ENCODE measurements around the gene MAPKAP1. TPM values are rescaled to one million over a fixed set of nuclear protein-coding genes. Genes with fewer than 3 reads are reported as not detected.

MAPKAP1 gene
- total and polyA plus RNA-seq, 2 experiments from 2014 or later = 68.4 to 98.5 TPM

- TF ChIP-seq REST (IDR thresholded peaks at IDR 0.05; ENCODE audit: unreplicated experiment) (no peak), EZH2phosphoT487 (IDR thresholded peaks at IDR 0.05; ENCODE audit: unreplicated experiment) (no peak), ZNF462 (CRISPR knock-in tag; IDR thresholded peaks at IDR 0.05) (no peak), POLR2AphosphoS5 (IDR thresholded peaks at IDR 0.05; ENCODE audit: low read depth) (no peak), CREB1 (CRISPR knock-in tag; IDR thresholded peaks at IDR 0.05; ENCODE audit: low read depth) (no peak)
These were observed 162.5 kb downstream of the MAPKAP1 start (continued) for GRCh38 chr9:125544484-125544883.

GRCh38 chr9:125541840-125542243 is 165.2 kb downstream of the MAPKAP1 start:
- Histone ChIP-seq H3K4me2 (no peak overlapping the region), H3K4me1 (ENCODE audit: insufficient read depth) (peaks cover 7% of the 10 kb centered on the region; the same call in 1 of the 2 replicates), H3K27me3 (ENCODE audit: insufficient read depth) (no peaks in the 10 kb centered on the region), H3F3A (replicated peaks; ENCODE audit: low read depth) (no peaks in the 10 kb centered on the region), H3K4me3 (no peak overlapping the region), H2AFZ (no peak overlapping the region), H3K36me3 (ENCODE audit: insufficient read depth) (no peaks in the 10 kb centered on the region), H3K79me2 (replicated peaks; ENCODE audit: insufficient read depth) (no peaks in the 10 kb centered on the region), H3K27ac (ENCODE audit: low read depth) (no peak overlapping the region), H3K9me2 (ENCODE audit: insufficient read depth) (no peaks in the 10 kb centered on the region), H4K20me1 (replicated peaks; ENCODE audit: insufficient read depth) (peaks cover 5% of the 10 kb centered on the region)
- Mint-ChIP-seq H3K27ac (no peak overlapping the region), H3K9me3 (no peaks in the 10 kb centered on the region), H3K27me3 (ENCODE audit: insufficient read depth, low read depth, poor library complexity) (no peaks in the 10 kb centered on the region), H3K36me3 (ENCODE audit: low read depth) (no peaks in the 10 kb centered on the region), H3K4me1 (peaks cover 12% of the 10 kb centered on the region), H3K4me3 (no peak overlapping the region)
- TF ChIP-seq EZH2phosphoT487 (IDR thresholded peaks at IDR 0.05; ENCODE audit: unreplicated experiment) = no peak
- TF ChIP-seq JUNB (IDR thresholded peaks at IDR 0.05; ENCODE audit: unreplicated experiment) = no peak
- no peak for TF ChIP-seq STAT1 (IDR thresholded peaks at IDR 0.05; ENCODE audit: unreplicated experiment)
- no peak for TF ChIP-seq NANOG (IDR thresholded peaks at IDR 0.05; ENCODE audit: borderline replicate concordance)
- TF ChIP-seq ZNF331 (CRISPR knock-in tag; IDR thresholded peaks at IDR 0.05; ENCODE audit: low read depth) = no peak
- no peak for TF ChIP-seq CREB1 (CRISPR knock-in tag; IDR thresholded peaks at IDR 0.05; ENCODE audit: low read depth)
- no peak for DNase-seq (ENCODE audit: low spot score)
- no peak for ATAC-seq

Data from GM23338 (cell line).